Endothelial cell of hepatic sinusoid (primary cell): ENCODE data around the gene SART1.

Experiments used
- in situ Hi-C: cut with HindIII; loops from 2 replicates; pipeline ENCODE4 v1.10.0; 2017; ENCODE audit warnings: low sequenced_read_pairs

Gene SART1

DNA sequence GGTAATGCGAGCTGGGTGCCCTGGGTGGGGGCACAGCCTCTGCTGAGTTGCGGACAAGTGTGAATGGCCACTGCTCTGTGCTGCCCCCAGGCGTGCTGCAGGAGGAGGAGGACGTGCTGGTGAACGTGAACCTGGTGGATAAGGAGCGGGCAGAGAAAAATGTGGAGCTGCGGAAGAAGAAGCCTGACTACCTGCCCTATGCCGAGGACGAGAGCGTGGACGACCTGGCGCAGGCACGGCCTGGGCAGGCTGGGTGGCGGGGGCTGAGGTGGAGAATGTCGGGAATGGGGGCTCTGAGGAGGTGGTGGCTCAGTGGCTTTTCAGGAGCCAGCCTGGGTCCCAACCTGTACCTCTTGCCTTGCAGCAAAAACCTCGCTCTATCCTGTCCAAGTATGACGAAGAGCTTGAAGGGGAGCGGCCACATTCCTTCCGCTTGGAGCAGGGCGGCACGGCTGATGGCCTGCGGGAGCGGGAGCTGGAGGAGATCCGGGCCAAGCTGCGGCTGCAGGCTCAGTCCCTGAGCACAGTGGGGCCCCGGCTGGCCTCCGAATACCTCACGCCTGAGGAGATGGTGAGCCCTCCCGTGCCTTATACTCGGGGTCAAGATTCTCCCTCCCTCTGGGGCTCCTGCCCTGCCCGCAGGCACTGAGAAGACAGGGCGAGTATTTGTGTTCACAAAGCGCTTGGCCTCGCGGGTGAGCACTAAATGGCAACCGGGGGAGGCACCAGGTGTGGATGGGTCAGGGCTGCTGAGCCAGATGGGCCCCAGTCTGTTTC lies 4.6 kb downstream of the SART1 start:
- in situ Hi-C loops = no loop called here

GRCh38 chr11:65967329-65967934 lies 5.9 kb downstream of the SART1 start:
- in situ Hi-C loops = no loop called here

- in situ Hi-C loops = no loop called here
Observed at GRCh38 chr11:65968600-65969482, 7.3 kb downstream of the SART1 start.

DNA sequence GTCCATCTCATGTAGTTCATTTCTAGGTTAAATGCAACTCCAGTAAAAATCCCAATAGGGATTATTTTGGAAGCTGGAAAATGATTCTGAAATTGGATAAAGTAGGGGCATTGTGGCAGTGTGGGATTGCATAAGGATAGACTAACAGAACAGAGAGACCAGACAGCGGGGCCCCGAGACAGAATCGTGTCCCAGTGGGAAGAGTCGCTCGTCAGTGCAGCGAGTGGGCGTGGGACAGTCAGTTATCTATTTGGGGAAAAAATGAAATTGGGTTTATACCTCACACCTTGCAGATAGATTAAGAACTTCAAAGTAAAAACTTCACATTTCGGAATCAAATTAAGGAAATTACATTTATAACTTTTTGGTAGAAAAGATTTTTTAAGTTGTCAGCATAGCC lies 10.6 kb downstream of the SART1 start:
- in situ Hi-C loops = no loop called here

- in situ Hi-C loops = no loop called here
Observed at GRCh38 chr11:65973439-65974110, 12.0 kb downstream of the SART1 start.

- in situ Hi-C loops = no loop called here
Observed at GRCh38 chr11:65975771-65976170, 14.2 kb downstream of the SART1 start.

- in situ Hi-C loops = no loop called here
Observed at GRCh38 chr11:65976216-65977176, 15.0 kb downstream of the SART1 start.

- in situ Hi-C loops = no loop called here
Observed at GRCh38 chr11:65977621-65978390, 16.3 kb downstream of the SART1 start.

DNA sequence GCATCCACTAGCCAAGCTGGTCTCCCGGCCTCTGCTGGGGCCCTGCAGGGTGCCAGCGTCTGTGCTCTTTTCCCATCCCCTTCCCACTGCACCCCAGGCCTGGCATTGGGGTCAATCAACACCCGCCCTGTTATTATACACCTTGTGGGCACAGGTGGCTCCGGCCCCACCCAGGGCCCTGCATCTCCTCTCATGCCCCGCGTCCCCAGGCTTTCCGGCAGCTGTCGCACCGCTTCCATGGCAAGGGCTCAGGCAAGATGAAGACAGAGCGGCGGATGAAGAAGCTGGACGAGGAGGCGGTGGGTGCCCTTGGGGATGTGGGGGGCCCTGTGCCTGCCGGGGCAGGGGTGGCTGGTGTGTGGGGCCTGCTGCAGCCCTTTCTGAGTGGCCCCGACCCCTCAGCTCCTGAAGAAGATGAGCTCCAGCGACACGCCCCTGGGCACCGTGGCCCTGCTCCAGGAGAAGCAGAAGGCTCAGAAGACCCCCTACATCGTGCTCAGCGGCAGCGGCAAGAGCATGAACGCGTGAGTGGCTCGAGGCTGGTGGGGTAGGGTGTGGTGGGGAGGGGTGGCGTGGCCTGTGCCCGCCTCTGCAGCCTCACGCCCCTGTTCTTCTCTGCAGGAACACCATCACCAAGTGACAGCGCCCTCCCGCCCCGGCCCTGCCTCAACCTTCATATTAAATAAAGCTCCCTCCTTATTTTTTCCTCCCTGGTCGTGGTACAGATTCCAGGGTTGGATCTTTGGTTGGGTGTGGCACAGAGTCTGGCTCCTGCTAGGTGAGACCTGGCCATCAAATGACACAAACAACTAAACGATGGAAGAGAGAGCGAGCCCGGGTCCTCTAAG lies 17.1 kb downstream of the SART1 start:
- in situ Hi-C loops = no loop called here

GRCh38 chr11:65979261-65979759 lies 17.8 kb downstream of the SART1 start:
- in situ Hi-C loops = no loop called here

DNA sequence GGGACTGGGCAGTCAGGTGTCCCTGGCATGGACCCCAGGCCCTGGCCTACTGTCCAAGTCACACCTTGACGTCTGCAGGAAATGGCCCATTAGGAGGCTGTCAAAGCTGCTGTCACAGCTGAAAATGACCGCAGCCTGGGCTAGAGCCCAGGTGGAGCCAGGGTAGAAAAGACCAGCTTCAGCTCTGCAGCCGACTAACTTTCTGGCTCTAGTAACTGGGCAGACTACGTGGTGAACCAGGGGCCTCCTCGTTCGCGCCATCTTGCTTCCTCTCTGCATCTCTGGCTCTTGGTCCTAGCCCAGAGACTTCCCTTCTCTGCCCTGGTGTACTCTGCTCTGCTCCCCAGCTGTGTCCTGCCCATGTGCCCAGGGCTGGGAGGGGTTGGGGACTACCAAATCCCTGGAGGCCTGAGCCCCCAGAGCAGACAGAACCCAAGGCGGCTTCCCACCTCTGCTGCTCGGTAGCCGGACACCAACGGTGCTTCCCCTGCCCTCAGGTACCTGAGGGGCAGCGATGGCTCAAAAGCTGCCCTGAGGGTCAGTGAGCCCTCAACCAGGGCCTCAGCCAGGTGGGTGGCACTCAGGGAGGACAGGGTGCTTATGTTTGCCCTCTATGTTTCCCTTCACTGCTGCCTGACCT lies 19.7 kb downstream of the SART1 start:
- in situ Hi-C loops = no loop called here

- in situ Hi-C loops = no loop called here
Observed at GRCh38 chr11:65981972-65982823, 20.7 kb downstream of the SART1 start.

DNA sequence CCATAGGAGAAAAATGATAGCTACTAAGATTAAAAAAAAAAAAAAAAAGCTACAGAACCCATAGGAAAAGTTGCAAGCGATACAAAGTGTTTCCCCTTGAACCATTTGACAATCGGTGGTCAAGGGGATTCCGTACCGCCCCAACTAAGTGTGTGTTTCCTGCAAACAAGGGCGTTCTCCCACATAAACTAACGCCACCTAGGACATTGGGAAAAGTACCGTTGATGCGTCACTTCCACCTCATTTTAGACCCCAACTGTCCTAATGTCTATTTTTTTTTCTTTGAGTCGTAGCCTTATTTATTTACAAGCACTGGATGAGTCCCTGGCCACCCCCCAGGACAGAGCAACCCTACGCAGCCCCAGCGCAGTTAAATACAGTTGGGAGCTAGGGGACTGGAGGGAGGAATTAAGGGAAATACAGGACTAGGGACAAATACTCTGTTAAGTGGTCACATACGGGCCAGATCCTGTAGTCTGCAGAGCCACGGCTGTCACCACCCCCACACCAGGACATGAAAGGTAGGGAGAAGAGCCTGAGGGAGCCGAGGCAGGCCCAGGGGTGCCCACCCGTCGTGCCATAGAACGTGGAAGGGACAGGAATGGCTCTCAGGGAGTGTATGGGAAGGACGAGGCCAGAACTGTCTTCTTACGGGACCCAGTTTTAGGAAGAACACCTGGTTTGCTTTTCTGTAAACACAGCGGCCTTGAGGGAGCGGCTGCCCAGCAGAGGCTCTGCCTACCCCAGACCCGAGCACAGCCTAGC lies 21.5 kb downstream of the SART1 start:
- in situ Hi-C loops = no loop called here

DNA sequence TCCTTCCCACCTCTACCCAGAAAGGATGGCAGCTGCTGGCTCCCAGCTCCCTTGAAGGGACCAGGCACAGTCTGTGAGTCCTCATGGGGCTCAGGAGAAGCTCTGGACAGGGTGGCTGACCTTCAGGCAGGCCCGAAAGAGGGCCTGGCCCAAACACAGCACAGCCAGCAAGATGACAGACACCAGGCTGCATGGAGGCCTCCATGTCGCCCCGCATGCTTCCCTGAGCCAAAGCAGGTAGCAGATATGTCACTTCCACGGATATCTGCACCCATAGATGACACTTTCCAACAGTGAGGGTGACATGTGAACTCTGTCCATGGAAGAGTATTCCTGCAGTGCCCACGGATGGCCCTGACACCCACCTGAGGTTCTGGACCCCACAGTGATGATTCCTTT lies 22.1 kb downstream of the SART1 start:
- in situ Hi-C loops = no loop called here

- in situ Hi-C loops = loop anchor here (5.0 kb wide), 1 partner anchor 55 kb away; no protein-coding TSS in a partner anchor
Observed at GRCh38 chr11:65987336-65987735, 25.8 kb downstream of the SART1 start.
